ENCODE results near the gene ISX.
"Not testable (repeated sequence)": the region's sequence is repeated elsewhere in the genome, so short reads cannot be mapped to it uniquely, and the experiment has no call there.

DNA sequence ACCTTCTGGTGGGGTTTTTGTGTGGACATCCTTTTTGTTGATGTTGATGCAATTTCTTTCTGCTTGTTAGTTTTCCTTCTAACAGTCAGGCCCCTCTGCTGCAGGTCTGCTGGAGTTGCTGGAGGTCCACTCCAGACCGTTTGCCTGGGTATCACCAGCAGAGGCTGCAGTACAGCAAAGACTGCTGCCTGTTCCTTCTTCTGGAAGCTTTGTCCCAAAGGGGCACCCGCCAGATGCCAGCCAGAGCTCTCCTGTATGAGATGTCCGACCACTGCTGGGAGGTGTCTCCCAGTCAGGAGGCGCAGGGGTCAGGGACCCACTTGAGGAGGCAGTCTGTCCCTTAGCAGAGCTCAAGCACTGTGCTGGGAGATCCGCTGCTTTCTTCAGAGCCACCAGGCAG lies 35.8 kb upstream of the ISX start:
- TF ChIP-seq, protein P1, sequence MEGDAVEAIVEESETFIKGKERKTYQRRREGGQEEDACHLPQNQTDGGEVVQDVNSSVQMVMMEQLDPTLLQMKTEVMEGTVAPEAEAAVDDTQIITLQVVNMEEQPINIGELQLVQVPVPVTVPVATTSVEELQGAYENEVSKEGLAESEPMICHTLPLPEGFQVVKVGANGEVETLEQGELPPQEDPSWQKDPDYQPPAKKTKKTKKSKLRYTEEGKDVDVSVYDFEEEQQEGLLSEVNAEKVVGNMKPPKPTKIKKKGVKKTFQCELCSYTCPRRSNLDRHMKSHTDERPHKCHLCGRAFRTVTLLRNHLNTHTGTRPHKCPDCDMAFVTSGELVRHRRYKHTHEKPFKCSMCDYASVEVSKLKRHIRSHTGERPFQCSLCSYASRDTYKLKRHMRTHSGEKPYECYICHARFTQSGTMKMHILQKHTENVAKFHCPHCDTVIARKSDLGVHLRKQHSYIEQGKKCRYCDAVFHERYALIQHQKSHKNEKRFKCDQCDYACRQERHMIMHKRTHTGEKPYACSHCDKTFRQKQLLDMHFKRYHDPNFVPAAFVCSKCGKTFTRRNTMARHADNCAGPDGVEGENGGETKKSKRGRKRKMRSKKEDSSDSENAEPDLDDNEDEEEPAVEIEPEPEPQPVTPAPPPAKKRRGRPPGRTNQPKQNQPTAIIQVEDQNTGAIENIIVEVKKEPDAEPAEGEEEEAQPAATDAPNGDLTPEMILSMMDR (IDR thresholded peaks at IDR 0.05) = not testable (repeated sequence)
- not testable (repeated sequence) for TF ChIP-seq POLR2A (IDR thresholded peaks at IDR 0.05)
